ENCODE measurements around the gene IFTAP.
A peak's percentile ranks its signal among the peaks of the same experiment; 100 is the strongest.

The IFTAP gene

DNA sequence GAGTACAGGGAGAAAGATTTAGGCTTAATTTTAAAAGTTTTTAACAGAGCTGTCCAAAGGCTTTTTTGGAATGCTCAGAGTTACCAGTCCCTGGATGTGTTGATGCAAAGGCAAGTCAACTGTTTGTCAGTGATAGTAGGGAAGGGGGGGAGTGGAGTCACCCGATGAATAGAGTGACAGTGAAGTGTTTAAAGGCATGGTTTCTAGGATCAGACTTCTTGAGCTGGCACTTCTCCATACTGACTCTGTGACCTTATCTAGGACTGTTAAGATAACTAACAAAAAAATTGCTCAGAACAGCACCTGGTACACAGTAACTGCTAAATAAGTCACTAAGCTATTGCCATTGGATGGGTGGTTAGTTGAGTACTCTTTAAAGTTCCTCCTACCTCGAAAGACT, 15.1 kb downstream of the IFTAP start:
- H2AFZ ChIP-seq (ENCODE audit: low read depth, low read length), result peak overlapping the region; percentile 17; the same call in 1 of the 2 replicates
- H3K4me2 ChIP-seq (ENCODE audit: insufficient read depth, low read length), result peak overlapping the region; percentile 14; the same call in 1 of the 2 replicates
- H3K27me3 ChIP-seq (ENCODE audit: insufficient read depth, low read length, poor library complexity), result no peaks in the 10 kb centered on the region
- no peak for TF ChIP-seq CTCF (IDR thresholded peaks at IDR 0.05; ENCODE audit: borderline replicate concordance, extremely low read depth, low read length, poor library complexity, severe bottlenecking)
- no peak for TF ChIP-seq EZH2 (IDR thresholded peaks at IDR 0.05; ENCODE audit: borderline replicate concordance, low read depth, low read length, severe bottlenecking)
- H3K4me1 ChIP-seq (ENCODE audit: insufficient read depth, low read length), result peaks cover 77% of the 10 kb centered on the region
- H3K79me2 ChIP-seq (ENCODE audit: insufficient read depth, low read length), result peaks cover 14% of the 10 kb centered on the region
- ATAC-seq (ENCODE audit: insufficient read depth, low read depth) (peak; percentile 44), DNase-seq (no peak)
- no peaks in the 10 kb centered on the region for H3K36me3 ChIP-seq (ENCODE audit: insufficient read depth, low read length)
- H3K27ac ChIP-seq (ENCODE audit: low read length), result peak overlapping the region; percentile 71
- peak overlapping the region; percentile 30 for H3K9ac ChIP-seq (ENCODE audit: low read depth, low read length)
- no peak overlapping the region for H3K4me3 ChIP-seq (ENCODE audit: low read depth in 1 of 2, low read length in 2 of 2)
- no peaks in the 10 kb centered on the region for H4K20me1 ChIP-seq (ENCODE audit: insufficient read depth, low read length)
- no peaks in the 10 kb centered on the region for H3K9me3 ChIP-seq (ENCODE audit: insufficient read depth, low read length, severe bottlenecking)

GRCh38 chr11:36615826-36616225, 21.5 kb downstream of the IFTAP start:
- Histone ChIP-seq H3K4me3 (ENCODE audit: low read depth in 1 of 2, low read length in 2 of 2) (no peak overlapping the region), H3K27me3 (ENCODE audit: insufficient read depth, low read length, poor library complexity) (no peaks in the 10 kb centered on the region), H3K9ac (ENCODE audit: low read depth, low read length) (no peak overlapping the region), H4K20me1 (ENCODE audit: insufficient read depth, low read length) (no peaks in the 10 kb centered on the region), H2AFZ (ENCODE audit: low read depth, low read length) (no peak overlapping the region), H3K4me1 (ENCODE audit: insufficient read depth, low read length) (peaks cover 64% of the 10 kb centered on the region), H3K27ac (ENCODE audit: low read length) (peak overlapping the region; percentile 34), H3K79me2 (ENCODE audit: insufficient read depth, low read length) (peaks cover 42% of the 10 kb centered on the region), H3K4me2 (ENCODE audit: insufficient read depth, low read length) (no peak overlapping the region), H3K36me3 (ENCODE audit: insufficient read depth, low read length) (no peaks in the 10 kb centered on the region), H3K9me3 (ENCODE audit: insufficient read depth, low read length, severe bottlenecking) (no peaks in the 10 kb centered on the region)
- DNase-seq (no peak), ATAC-seq (ENCODE audit: insufficient read depth, low read depth) (no peak)
- TF ChIP-seq EZH2 (IDR thresholded peaks at IDR 0.05; ENCODE audit: borderline replicate concordance, low read depth, low read length, severe bottlenecking) (no peak), CTCF (IDR thresholded peaks at IDR 0.05; ENCODE audit: borderline replicate concordance, extremely low read depth, low read length, poor library complexity, severe bottlenecking) (no peak)

- Histone ChIP-seq H3K9ac (ENCODE audit: low read depth, low read length) (peak overlapping the region; percentile 59), H3K4me3 (ENCODE audit: low read depth in 1 of 2, low read length in 2 of 2) (peak overlapping the region in 1 of 2 experiments; percentile 43; a peak in 2 of 4 replicates), H2AFZ (ENCODE audit: low read depth, low read length) (no peak overlapping the region), H3K4me2 (ENCODE audit: insufficient read depth, low read length) (peak overlapping the region; percentile 62), H4K20me1 (ENCODE audit: insufficient read depth, low read length) (no peaks in the 10 kb centered on the region), H3K27me3 (ENCODE audit: insufficient read depth, low read length, poor library complexity) (no peaks in the 10 kb centered on the region), H3K4me1 (ENCODE audit: insufficient read depth, low read length) (peaks cover 75% of the 10 kb centered on the region), H3K79me2 (ENCODE audit: insufficient read depth, low read length) (peaks cover 61% of the 10 kb centered on the region), H3K9me3 (ENCODE audit: insufficient read depth, low read length, severe bottlenecking) (no peaks in the 10 kb centered on the region), H3K27ac (ENCODE audit: low read length) (peak overlapping the region; percentile 96), H3K36me3 (ENCODE audit: insufficient read depth, low read length) (no peaks in the 10 kb centered on the region)
- ATAC-seq (ENCODE audit: insufficient read depth, low read depth), result peak; percentile 8; the same call in 2 of the 3 replicates
- no peak for TF ChIP-seq EZH2 (IDR thresholded peaks at IDR 0.05; ENCODE audit: borderline replicate concordance, low read depth, low read length, severe bottlenecking)
- no peak for TF ChIP-seq CTCF (IDR thresholded peaks at IDR 0.05; ENCODE audit: borderline replicate concordance, extremely low read depth, low read length, poor library complexity, severe bottlenecking)
- DNase-seq, result no peak
These were observed 23.5 kb downstream of the IFTAP start for GRCh38 chr11:36617543-36618362.
